Keratinocyte (primary cell): ENCODE results near the gene IL37.

ENCODE experiments used
- CTCF ChIP-seq, 3 experiments: IDR thresholded peaks in 1 of 3; conservative IDR thresholded peaks in 1 of 3; optimal IDR thresholded peaks in 1 of 3; 2 replicates in 2 of 3; 3 replicates in 1 of 3; pipeline versions ENCODE3 to v1.5.1; 2011; ENCODE audit warnings: low read length in 3 of 3, mild to moderate bottlenecking in 3 of 3, moderate library complexity in 2 of 3, control low read depth in 1 of 3, inconsistent platforms in 1 of 3; ENCODE audit not compliant: insufficient read depth in 2 of 3; ENCODE audit errors: extremely low read depth in 1 of 3
- EZH2 ChIP-seq: IDR thresholded peaks from one replicate; pipeline ENCODE4 v1.6.1; 2012; ENCODE audit warnings: inconsistent platforms, mild to moderate bottlenecking, low read length, moderate library complexity

- TF ChIP-seq CTCF (optimal IDR thresholded peaks at IDR 0.05 in 1 of 3, IDR thresholded peaks at IDR 0.05 in 1 of 3, conservative IDR thresholded peaks at IDR 0.05 in 1 of 3; ENCODE audit: extremely low read depth in 1 of 3, insufficient read depth in 2 of 3, low read length in 3 of 3) (peak in 1 of 3 experiments; percentile 10), EZH2 (no peak)
Observed at GRCh38 chr2:112891385-112891831, 19.6 kb upstream of the IL37 start.
